ENCODE data around the gene TASP1. TPM values are rescaled to one million over a fixed set of nuclear protein-coding genes. Genes with fewer than 3 reads are reported as not detected.
"Not testable (repeated sequence)": the region's sequence is repeated elsewhere in the genome, so short reads cannot be mapped to it uniquely, and the experiment has no call there.

TASP1 gene
- total RNA-seq, 1 donor from 2014 or later, result 7.7 TPM

DNA sequence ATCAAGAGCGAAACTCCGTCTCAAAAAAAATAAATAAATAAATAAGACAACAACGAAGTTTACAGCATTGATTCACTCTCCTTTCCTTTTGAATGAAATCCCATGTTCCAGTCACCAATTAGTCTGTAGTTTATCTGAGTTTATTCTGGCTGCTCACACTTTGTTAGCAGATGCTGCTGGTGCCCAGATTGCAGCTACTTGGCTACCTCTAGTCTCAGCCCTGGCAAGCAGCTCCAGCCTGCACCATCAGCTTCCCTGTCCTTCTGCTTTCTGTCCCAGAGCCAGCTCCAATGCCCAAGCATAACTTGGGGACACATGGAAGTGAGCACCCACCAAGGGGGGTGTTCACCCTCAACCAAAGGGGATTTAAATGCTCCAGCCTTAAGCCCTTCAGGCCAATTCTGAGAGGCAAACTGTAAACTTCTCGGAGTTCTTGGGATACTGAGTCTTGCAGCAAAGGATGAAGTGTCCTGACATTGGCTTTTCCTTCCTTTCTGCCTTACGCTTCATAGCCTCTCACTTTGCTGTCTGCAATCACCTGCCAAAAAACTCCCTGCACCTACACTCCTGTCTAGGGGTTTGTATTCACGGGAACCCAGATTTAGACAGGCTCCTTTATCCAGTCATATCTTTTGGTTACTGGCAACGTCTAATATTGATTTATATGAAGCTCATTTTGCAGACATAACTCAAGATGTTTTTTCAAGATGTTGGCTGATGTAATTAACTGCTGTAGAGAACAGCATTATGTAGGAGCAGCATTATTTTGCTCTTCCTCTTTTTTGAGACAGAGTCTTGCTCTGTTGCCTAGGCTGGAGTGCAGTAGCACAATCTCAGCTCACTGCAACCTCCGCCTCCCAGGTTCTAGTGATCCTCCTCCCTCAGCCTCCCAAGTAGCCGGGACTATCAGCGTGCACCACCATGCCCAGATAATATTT lies 9.8 kb upstream of the TASP1 start:
- H3K4me3 Mint-ChIP-seq, result no peak overlapping the region
- peaks cover 22% of the 10 kb centered on the region for H3K27me3 Mint-ChIP-seq (ENCODE audit: low read depth)
- DNase-seq (ENCODE audit: low read depth, low spot score), result no peak
- no peaks in the 10 kb centered on the region for H3K36me3 Mint-ChIP-seq (ENCODE audit: low read depth)
- no peak overlapping the region for H3K27ac Mint-ChIP-seq (ENCODE audit: unreplicated experiment)
- TF ChIP-seq, protein P1, sequence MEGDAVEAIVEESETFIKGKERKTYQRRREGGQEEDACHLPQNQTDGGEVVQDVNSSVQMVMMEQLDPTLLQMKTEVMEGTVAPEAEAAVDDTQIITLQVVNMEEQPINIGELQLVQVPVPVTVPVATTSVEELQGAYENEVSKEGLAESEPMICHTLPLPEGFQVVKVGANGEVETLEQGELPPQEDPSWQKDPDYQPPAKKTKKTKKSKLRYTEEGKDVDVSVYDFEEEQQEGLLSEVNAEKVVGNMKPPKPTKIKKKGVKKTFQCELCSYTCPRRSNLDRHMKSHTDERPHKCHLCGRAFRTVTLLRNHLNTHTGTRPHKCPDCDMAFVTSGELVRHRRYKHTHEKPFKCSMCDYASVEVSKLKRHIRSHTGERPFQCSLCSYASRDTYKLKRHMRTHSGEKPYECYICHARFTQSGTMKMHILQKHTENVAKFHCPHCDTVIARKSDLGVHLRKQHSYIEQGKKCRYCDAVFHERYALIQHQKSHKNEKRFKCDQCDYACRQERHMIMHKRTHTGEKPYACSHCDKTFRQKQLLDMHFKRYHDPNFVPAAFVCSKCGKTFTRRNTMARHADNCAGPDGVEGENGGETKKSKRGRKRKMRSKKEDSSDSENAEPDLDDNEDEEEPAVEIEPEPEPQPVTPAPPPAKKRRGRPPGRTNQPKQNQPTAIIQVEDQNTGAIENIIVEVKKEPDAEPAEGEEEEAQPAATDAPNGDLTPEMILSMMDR (conservative IDR thresholded peaks at IDR 0.05), result no peak
- no peaks in the 10 kb centered on the region for H3K9me3 Mint-ChIP-seq
- peaks cover 24% of the 10 kb centered on the region for H3K4me1 Mint-ChIP-seq

DNA sequence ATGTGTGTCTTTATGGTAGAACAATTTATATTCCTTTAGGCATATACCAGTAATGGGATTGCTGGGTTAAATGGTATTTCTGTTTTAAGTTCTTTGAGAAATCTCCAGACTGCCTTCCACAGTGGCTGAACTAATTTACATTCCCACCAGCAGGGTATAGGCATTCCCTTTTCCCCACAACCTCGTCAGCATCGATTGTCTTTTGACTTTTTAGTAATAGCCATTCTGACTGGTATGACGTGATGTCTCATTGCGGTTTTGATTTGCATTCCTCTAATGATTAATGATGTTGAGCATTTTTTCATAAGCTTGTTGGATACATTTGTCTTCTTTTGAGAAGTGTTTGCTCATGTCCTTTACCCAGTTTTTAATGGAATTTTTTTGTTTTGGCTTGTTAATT lies 5.3 kb upstream of the TASP1 start:
- DNase-seq (ENCODE audit: low read depth, low spot score), result no peak
- Mint-ChIP-seq H3K9me3 (no peaks in the 10 kb centered on the region), H3K27ac (ENCODE audit: unreplicated experiment) (no peak overlapping the region), H3K27me3 (ENCODE audit: low read depth) (peaks cover 59% of the 10 kb centered on the region), H3K4me1 (peaks cover 6% of the 10 kb centered on the region), H3K4me3 (no peak overlapping the region), H3K36me3 (ENCODE audit: low read depth) (no peaks in the 10 kb centered on the region)
- TF ChIP-seq, protein P1 (conservative IDR thresholded peaks at IDR 0.05), result no peak

DNA sequence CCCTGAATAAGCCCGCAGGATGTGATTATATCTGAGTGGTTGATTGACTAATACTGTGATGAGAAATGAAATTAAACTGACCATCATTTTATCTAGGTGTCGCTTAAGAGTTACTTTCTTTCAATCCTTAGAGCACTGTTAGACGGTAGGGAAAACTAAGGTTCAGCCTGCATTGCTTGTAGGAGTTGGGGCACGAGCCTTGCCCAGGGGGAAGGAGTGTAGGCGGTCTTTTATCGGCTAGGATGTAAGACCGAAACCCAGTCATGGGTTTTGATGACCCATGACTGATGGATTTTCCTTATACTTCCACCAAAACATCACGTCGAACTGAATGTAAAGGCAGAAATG lies 392 bp upstream of the TASP1 start:
- Mint-ChIP-seq H3K4me1 (peaks cover 27% of the 10 kb centered on the region), H3K9me3 (no peaks in the 10 kb centered on the region), H3K4me3 (peak overlapping the region; percentile 100), H3K27me3 (ENCODE audit: low read depth) (peaks cover 46% of the 10 kb centered on the region), H3K27ac (ENCODE audit: unreplicated experiment) (peak overlapping the region; percentile 96), H3K36me3 (ENCODE audit: low read depth) (peaks cover 3% of the 10 kb centered on the region)
- TF ChIP-seq, protein P1 (conservative IDR thresholded peaks at IDR 0.05), result no peak
- DNase-seq (ENCODE audit: low read depth, low spot score), result no peak

DNA sequence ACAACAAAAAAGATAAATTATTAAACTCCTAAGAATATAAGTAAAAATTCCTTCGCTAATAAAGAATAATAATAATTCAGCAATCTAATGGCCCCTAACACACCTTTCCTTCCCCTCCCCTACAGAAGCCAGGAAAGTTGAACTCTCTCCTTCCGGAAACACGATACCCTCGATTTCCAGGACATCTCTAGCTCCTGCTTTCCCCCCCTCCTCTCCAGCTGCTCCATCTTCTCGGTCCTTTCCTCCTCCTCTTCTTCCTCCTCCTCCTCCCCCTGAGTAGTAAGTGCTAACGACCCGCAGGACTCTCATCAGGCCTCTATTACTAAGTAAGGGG lies 603 bp downstream of the TASP1 start:
- Mint-ChIP-seq H3K4me3 (peak overlapping the region; percentile 100), H3K4me1 (peaks cover 27% of the 10 kb centered on the region), H3K27ac (ENCODE audit: unreplicated experiment) (peak overlapping the region; percentile 96), H3K9me3 (no peaks in the 10 kb centered on the region), H3K36me3 (ENCODE audit: low read depth) (peaks cover 3% of the 10 kb centered on the region), H3K27me3 (ENCODE audit: low read depth) (peaks cover 36% of the 10 kb centered on the region)
- TF ChIP-seq, protein P1 (conservative IDR thresholded peaks at IDR 0.05), result no peak
- DNase-seq (ENCODE audit: low read depth, low spot score), result no peak

DNA sequence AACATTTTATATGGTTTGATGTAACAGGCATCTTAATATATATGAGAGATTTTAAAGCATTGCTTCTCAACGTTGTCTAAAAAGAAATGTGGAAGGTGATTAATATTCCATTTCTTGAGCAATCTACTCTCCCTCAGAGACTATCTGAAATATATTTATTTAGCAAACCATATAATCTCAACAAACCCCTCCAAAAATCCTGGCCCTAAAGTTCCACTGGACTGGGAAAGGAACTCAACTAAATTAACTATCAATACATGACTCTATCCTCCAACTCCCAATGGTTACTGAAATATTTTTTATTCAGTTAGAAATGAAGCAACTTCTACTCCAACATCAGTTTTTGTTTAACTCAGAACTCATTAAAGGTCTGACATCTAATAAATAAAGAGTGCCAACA lies 6.3 kb downstream of the TASP1 start:
- Mint-ChIP-seq H3K4me1 (peaks cover 11% of the 10 kb centered on the region), H3K27me3 (ENCODE audit: low read depth) (no peaks in the 10 kb centered on the region), H3K36me3 (ENCODE audit: low read depth) (peaks cover 10% of the 10 kb centered on the region), H3K27ac (ENCODE audit: unreplicated experiment) (no peak overlapping the region), H3K9me3 (no peaks in the 10 kb centered on the region), H3K4me3 (no peak overlapping the region)
- TF ChIP-seq, protein P1 (conservative IDR thresholded peaks at IDR 0.05), result no peak
- DNase-seq (ENCODE audit: low read depth, low spot score), result no peak

DNA sequence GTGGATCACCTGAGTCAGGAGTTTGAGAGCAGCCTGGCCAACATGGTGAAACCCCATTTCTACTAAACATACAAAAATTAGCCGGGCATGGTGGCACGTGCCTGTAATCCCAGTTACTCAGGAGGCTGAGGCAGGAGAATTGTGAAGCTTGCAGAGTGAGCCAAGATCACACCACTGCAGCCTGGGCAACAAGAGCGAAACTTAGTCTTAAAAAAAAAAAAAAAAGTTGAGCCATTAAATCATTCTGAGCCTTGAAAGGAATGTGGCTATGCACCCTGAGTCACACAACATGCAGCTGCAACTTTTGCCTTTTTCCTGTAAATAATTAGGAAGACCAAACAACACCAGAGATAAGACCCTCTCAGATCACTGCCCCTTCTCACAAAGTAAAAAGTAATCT lies 11.2 kb downstream of the TASP1 start:
- H3K4me3 Mint-ChIP-seq; H3K27ac Mint-ChIP-seq (ENCODE audit: unreplicated experiment); H3K36me3 Mint-ChIP-seq (ENCODE audit: low read depth): not testable (repeated sequence)

More for the DNA sequence above, 11.2 kb downstream of the TASP1 start:
- not testable (repeated sequence) for H3K9me3 Mint-ChIP-seq; H3K27me3 Mint-ChIP-seq (ENCODE audit: low read depth); H3K4me1 Mint-ChIP-seq; DNase-seq (ENCODE audit: low read depth, low spot score)
